ENCODE results near the gene GPNMB. TPM values are rescaled to one million over a fixed set of nuclear protein-coding genes. Genes with fewer than 3 reads are reported as not detected.

Gene GPNMB
- total RNA-seq, 1 experiment from 2014 or later = 17.4 TPM

DNA sequence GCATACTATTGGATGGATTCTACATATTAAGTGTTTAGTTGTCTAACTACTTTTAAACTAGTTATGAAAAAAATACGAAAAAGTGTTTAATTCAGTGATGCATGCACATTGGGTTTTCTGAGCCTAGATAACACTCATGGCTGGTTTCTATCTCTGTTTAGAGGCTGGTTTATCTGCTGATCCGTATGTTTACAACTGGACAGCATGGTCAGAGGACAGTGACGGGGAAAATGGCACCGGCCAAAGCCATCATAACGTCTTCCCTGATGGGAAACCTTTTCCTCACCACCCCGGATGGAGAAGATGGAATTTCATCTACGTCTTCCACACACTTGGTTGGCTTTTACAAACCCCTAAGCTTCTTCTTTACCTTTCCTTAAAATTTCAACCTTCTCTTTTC is 10.2 kb downstream of the GPNMB start:
- Histone ChIP-seq H3K4me1 (replicated peaks; ENCODE audit: insufficient read depth) (no peaks in the 10 kb centered on the region), H3K9me2 (ENCODE audit: insufficient read depth) (no peaks in the 10 kb centered on the region), H4K20me1 (ENCODE audit: insufficient read depth) (no peaks in the 10 kb centered on the region), H3K27me3 (ENCODE audit: insufficient read depth, low read depth) (0 out of 2 replicates have a peak, but pooled peaks cover 4% of the 10 kb centered on the region), H3F3A (ENCODE audit: insufficient read depth, low read depth) (no peaks in the 10 kb centered on the region), H3K4me2 (no peak overlapping the region), H2AFZ (no peak overlapping the region), H3K36me3 (ENCODE audit: low read depth) (no peaks in the 10 kb centered on the region), H3K9me3 (ENCODE audit: insufficient read depth, low read depth) (peaks cover 11% of the 10 kb centered on the region; the same call in 1 of the 2 replicates), H3K79me2 (ENCODE audit: low read depth) (no peaks in the 10 kb centered on the region), H3K27ac (no peak overlapping the region), H3K4me3 (no peak overlapping the region)
- intact Hi-C loops (cut with micrococcal nuclease; ENCODE audit: unreplicated experiment) = no loop called here
- ChIA-PET POLR2A (ENCODE audit: unreplicated experiment) (no interaction called here), CTCF (no interaction called here)
- BruUV-seq (replicated peaks) = no TSS peak
- no peak for DNase-seq
- TF ChIP-seq, protein P1, sequence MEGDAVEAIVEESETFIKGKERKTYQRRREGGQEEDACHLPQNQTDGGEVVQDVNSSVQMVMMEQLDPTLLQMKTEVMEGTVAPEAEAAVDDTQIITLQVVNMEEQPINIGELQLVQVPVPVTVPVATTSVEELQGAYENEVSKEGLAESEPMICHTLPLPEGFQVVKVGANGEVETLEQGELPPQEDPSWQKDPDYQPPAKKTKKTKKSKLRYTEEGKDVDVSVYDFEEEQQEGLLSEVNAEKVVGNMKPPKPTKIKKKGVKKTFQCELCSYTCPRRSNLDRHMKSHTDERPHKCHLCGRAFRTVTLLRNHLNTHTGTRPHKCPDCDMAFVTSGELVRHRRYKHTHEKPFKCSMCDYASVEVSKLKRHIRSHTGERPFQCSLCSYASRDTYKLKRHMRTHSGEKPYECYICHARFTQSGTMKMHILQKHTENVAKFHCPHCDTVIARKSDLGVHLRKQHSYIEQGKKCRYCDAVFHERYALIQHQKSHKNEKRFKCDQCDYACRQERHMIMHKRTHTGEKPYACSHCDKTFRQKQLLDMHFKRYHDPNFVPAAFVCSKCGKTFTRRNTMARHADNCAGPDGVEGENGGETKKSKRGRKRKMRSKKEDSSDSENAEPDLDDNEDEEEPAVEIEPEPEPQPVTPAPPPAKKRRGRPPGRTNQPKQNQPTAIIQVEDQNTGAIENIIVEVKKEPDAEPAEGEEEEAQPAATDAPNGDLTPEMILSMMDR (conservative IDR thresholded peaks at IDR 0.05) = no peak
- TF ChIP-seq EZH2 (IDR thresholded peaks at IDR 0.05; ENCODE audit: low read depth) = no peak

DNA sequence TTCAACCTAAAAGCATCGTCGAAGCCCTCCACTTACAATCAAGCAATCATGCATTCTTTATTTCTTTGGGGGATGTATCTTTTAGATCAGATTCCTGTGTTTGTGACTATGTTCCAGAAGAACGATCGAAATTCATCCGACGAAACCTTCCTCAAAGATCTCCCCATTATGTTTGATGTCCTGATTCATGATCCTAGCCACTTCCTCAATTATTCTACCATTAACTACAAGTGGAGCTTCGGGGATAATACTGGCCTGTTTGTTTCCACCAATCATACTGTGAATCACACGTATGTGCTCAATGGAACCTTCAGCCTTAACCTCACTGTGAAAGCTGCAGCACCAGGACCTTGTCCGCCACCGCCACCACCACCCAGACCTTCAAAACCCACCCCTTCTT is 13.8 kb downstream of the GPNMB start:
- no peak overlapping the region for H3K4me3 ChIP-seq
- no TSS peak for BruUV-seq (replicated peaks)
- H3F3A ChIP-seq (ENCODE audit: insufficient read depth, low read depth) = no peaks in the 10 kb centered on the region
- H4K20me1 ChIP-seq (ENCODE audit: insufficient read depth) = no peaks in the 10 kb centered on the region
- ChIA-PET POLR2A (ENCODE audit: unreplicated experiment) (no interaction called here), CTCF (interaction anchor here (1.6 kb wide), 1 partner anchor 285 kb away, joined by 5 read pairs; no protein-coding TSS in a partner anchor)
- H3K4me2 ChIP-seq = no peak overlapping the region
- no peaks in the 10 kb centered on the region for H3K79me2 ChIP-seq (ENCODE audit: low read depth)
- no peak for DNase-seq
- 0 out of 2 replicates have a peak overlapping the region, but pooled peaks have one; percentile 13 for H2AFZ ChIP-seq
- TF ChIP-seq EZH2 (IDR thresholded peaks at IDR 0.05; ENCODE audit: low read depth) = no peak
- TF ChIP-seq, protein P1 (conservative IDR thresholded peaks at IDR 0.05) = no peak
- 0 out of 2 replicates have a peak, but pooled peaks cover 2% of the 10 kb centered on the region for H3K9me3 ChIP-seq (ENCODE audit: insufficient read depth, low read depth)
- no peak overlapping the region for H3K27ac ChIP-seq
- intact Hi-C loops (cut with micrococcal nuclease; ENCODE audit: unreplicated experiment) = no loop called here
- H3K27me3 ChIP-seq (ENCODE audit: insufficient read depth, low read depth) = no peaks in the 10 kb centered on the region
- no peaks in the 10 kb centered on the region for H3K9me2 ChIP-seq (ENCODE audit: insufficient read depth)
- no peaks in the 10 kb centered on the region for H3K4me1 ChIP-seq (replicated peaks; ENCODE audit: insufficient read depth)
- H3K36me3 ChIP-seq (ENCODE audit: low read depth) = no peaks in the 10 kb centered on the region

DNA sequence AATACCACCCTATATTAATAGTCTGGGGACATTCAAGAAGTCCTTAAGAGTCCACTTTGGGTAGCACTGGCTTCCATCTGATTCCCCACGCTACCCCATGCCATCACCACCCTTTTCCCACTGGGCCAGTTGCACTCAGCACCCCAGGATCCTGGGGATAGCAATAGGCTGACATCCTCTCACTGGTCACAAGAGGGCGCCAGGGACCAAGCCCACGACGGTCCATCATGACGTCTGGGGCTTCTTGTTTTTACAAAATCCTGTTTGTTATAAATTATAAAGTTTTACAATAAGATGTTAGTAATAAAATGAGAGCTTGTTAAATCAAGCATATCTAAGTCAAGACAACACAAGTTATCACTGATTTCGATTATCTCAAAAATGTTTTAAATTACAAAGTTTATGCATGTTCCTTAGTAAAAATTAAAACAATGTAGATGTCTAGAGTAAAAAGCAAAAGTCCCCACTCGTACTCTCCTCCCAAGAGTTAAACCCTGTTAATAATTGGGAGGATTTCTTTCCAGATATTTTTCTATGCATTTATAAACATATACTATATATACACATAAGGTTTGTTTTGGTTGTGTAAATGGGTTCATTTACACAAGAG is 15.4 kb downstream of the GPNMB start:
- Histone ChIP-seq H3K4me3 (no peak overlapping the region), H3F3A (ENCODE audit: insufficient read depth, low read depth) (no peaks in the 10 kb centered on the region), H3K9me3 (ENCODE audit: insufficient read depth, low read depth) (no peaks in the 10 kb centered on the region), H3K9me2 (ENCODE audit: insufficient read depth) (no peaks in the 10 kb centered on the region), H2AFZ (no peak overlapping the region), H4K20me1 (ENCODE audit: insufficient read depth) (no peaks in the 10 kb centered on the region), H3K79me2 (ENCODE audit: low read depth) (no peaks in the 10 kb centered on the region), H3K4me1 (replicated peaks; ENCODE audit: insufficient read depth) (no peaks in the 10 kb centered on the region), H3K27me3 (ENCODE audit: insufficient read depth, low read depth) (no peaks in the 10 kb centered on the region), H3K4me2 (peak overlapping the region; percentile 27), H3K27ac (no peak overlapping the region), H3K36me3 (ENCODE audit: low read depth) (no peaks in the 10 kb centered on the region)
- ChIA-PET POLR2A (ENCODE audit: unreplicated experiment) (interaction anchor here (0.6 kb wide), 3 partner anchors 237 to 678 kb away, joined by 3 to 5 read pairs (median 3); no protein-coding TSS in a partner anchor), CTCF (interaction anchor here (0.6 to 1.6 kb wide), 5 partner anchors 11 to 435 kb away, joined by 3 to 8 read pairs (median 4); no protein-coding TSS in a partner anchor)
- intact Hi-C loops (cut with micrococcal nuclease; ENCODE audit: unreplicated experiment) = loop anchor here (1.0 kb wide), 2 partner anchors 176 to 283 kb away; no protein-coding TSS in a partner anchor
- peak; percentile 61 to 62 for DNase-seq
- BruUV-seq (replicated peaks) = no TSS peak
- no peak for TF ChIP-seq EZH2 (IDR thresholded peaks at IDR 0.05; ENCODE audit: low read depth)
- TF ChIP-seq, protein P1 (conservative IDR thresholded peaks at IDR 0.05) = peak; percentile 99
